ENCODE results near the gene SETD5.

SETD5 gene

GRCh38 chr3:9402410-9403228, 5.2 kb downstream of the SETD5 start:
- peak overlapping the region; percentile 98 for H3K9ac ChIP-seq (ENCODE audit: low read depth, low read length)
- H3K9me3 ChIP-seq (replicated peaks; ENCODE audit: low read length) = no peaks in the 10 kb centered on the region
- no peaks in the 10 kb centered on the region for H3K36me3 ChIP-seq (ENCODE audit: insufficient read depth, low read length)
- no peaks in the 10 kb centered on the region for H3K27me3 ChIP-seq (ENCODE audit: control insufficient read depth, insufficient read depth, low read length)
- H3K4me2 ChIP-seq (ENCODE audit: low read length) = peak overlapping the region; percentile 86
- peak overlapping the region; percentile 45 for H3K4me3 ChIP-seq (ENCODE audit: low read length)
- peaks cover 53% of the 10 kb centered on the region for H3K4me1 ChIP-seq (ENCODE audit: control insufficient read depth, insufficient read depth, low read length)

- H3K4me3 ChIP-seq (ENCODE audit: low read length) = no peak overlapping the region
- H3K9me3 ChIP-seq (replicated peaks; ENCODE audit: low read length) = no peaks in the 10 kb centered on the region
- H3K9ac ChIP-seq (ENCODE audit: low read depth, low read length) = no peak overlapping the region
- H3K4me2 ChIP-seq (ENCODE audit: low read length) = peak overlapping the region; percentile 86
- no peaks in the 10 kb centered on the region for H3K36me3 ChIP-seq (ENCODE audit: insufficient read depth, low read length)
- peaks cover 53% of the 10 kb centered on the region for H3K4me1 ChIP-seq (ENCODE audit: control insufficient read depth, insufficient read depth, low read length)
- no peaks in the 10 kb centered on the region for H3K27me3 ChIP-seq (ENCODE audit: control insufficient read depth, insufficient read depth, low read length)
Observed at GRCh38 chr3:9403463-9403862, 6.0 kb downstream of the SETD5 start.

GRCh38 chr3:9404680-9405079, 7.3 kb downstream of the SETD5 start:
- H3K4me2 ChIP-seq (ENCODE audit: low read length) = peak overlapping the region; percentile 13
- H3K4me1 ChIP-seq (ENCODE audit: control insufficient read depth, insufficient read depth, low read length) = peaks cover 60% of the 10 kb centered on the region
- H3K9ac ChIP-seq (ENCODE audit: low read depth, low read length) = no peak overlapping the region
- peaks cover under 1% of the 10 kb centered on the region for H3K9me3 ChIP-seq (replicated peaks; ENCODE audit: low read length)
- no peaks in the 10 kb centered on the region for H3K27me3 ChIP-seq (ENCODE audit: control insufficient read depth, insufficient read depth, low read length)
- H3K4me3 ChIP-seq (ENCODE audit: low read length) = no peak overlapping the region
- peaks cover 5% of the 10 kb centered on the region for H3K36me3 ChIP-seq (ENCODE audit: insufficient read depth, low read length)

- H3K36me3 ChIP-seq (ENCODE audit: insufficient read depth, low read length) = peaks cover 9% of the 10 kb centered on the region
- H3K4me1 ChIP-seq (ENCODE audit: control insufficient read depth, insufficient read depth, low read length) = peaks cover 57% of the 10 kb centered on the region
- no peaks in the 10 kb centered on the region for H3K27me3 ChIP-seq (ENCODE audit: control insufficient read depth, insufficient read depth, low read length)
- no peak overlapping the region for H3K4me3 ChIP-seq (ENCODE audit: low read length)
- peaks cover 4% of the 10 kb centered on the region for H3K9me3 ChIP-seq (replicated peaks; ENCODE audit: low read length)
- H3K9ac ChIP-seq (ENCODE audit: low read depth, low read length) = no peak overlapping the region
- peak overlapping the region; percentile 42 for H3K4me2 ChIP-seq (ENCODE audit: low read length)
Observed at GRCh38 chr3:9405756-9406155, 8.3 kb downstream of the SETD5 start.

DNA sequence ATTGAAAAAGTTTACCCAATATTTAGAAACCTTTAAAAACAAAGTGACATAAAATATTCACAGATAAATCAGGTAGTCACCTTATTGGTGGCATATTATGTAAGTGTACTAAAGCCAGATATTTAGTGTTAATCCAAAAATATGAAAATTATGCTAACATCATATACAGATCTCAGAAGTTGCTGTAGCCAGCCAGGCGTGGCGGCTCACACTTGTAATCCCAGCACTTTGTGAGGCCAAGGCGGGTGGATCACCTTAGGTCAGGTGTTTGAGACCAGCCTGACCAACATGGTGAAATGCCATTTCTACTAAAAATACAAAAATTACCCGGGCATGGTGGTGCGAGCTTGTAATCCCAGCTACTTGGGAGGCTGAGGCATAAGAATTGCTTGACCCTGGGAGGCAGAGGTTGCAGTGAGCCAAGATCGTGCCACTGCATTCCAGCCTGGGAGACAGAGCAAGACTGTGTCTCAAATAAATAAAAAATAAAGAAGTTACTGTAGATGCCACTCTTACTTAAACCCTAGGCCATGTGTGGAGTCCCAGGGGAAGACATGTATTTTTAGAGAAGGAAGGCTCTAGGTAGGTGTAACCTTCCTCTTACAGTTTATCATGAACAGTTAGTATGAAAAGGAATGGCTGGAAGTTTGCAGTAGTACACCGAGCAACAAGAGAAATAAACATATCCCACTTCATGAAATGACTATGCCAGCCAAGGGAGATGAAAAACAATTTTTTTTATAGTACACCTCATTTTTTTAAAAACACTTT, 9.6 kb downstream of the SETD5 start:
- Histone ChIP-seq H3K36me3 (ENCODE audit: insufficient read depth, low read length) (peaks cover 9% of the 10 kb centered on the region), H3K9me3 (replicated peaks; ENCODE audit: low read length) (peaks cover 4% of the 10 kb centered on the region), H3K4me3 (ENCODE audit: low read length) (no peak overlapping the region), H3K9ac (ENCODE audit: low read depth, low read length) (no peak overlapping the region), H3K4me2 (ENCODE audit: low read length) (no peak overlapping the region), H3K27me3 (ENCODE audit: control insufficient read depth, insufficient read depth, low read length) (no peaks in the 10 kb centered on the region), H3K4me1 (ENCODE audit: control insufficient read depth, insufficient read depth, low read length) (peaks cover 44% of the 10 kb centered on the region)

DNA sequence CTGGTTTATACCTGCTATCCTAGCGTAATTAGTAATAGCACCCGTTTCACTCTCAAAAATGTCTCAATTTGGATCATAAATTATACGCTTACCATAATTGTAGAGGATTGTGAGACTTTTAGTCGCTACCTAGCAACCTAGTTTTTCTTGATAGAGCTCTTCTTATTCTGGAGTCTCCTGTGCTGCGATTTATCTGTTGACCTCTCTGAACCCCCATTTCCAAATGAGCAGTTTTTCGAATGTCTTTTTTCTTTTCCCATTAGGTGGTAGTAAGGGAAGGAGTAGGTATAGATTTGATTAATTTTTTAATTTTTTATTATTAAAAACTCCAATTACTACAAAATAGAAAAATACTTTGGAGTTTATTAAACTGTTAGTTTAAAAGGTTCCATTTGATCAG, 10.6 kb downstream of the SETD5 start:
- Histone ChIP-seq H3K36me3 (ENCODE audit: insufficient read depth, low read length) (peaks cover 9% of the 10 kb centered on the region), H3K9me3 (replicated peaks; ENCODE audit: low read length) (peaks cover 4% of the 10 kb centered on the region), H3K9ac (ENCODE audit: low read depth, low read length) (no peak overlapping the region), H3K4me2 (ENCODE audit: low read length) (no peak overlapping the region), H3K4me3 (ENCODE audit: low read length) (no peak overlapping the region), H3K4me1 (ENCODE audit: control insufficient read depth, insufficient read depth, low read length) (peaks cover 34% of the 10 kb centered on the region), H3K27me3 (ENCODE audit: control insufficient read depth, insufficient read depth, low read length) (no peaks in the 10 kb centered on the region)

DNA sequence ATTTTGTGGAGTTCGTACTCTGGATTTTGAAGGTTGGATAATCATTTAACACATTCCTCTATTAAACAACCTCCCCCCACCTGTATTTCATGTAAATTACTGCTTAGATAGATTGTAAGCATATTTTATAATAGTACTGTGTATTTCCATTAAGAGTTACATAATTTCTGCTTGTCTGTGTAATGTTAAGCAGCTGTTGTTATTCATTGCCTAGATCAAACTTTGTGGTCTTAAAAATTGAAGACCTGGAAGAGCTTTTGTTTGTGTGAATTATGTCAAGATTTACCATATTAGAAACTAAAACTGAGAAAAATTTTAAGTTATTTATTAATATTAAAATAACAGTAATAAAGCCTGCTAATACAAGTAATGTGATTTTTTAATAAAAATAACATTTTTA, 11.1 kb downstream of the SETD5 start:
- Histone ChIP-seq H3K36me3 (ENCODE audit: insufficient read depth, low read length) (peaks cover 9% of the 10 kb centered on the region), H3K4me3 (ENCODE audit: low read length) (no peak overlapping the region), H3K4me2 (ENCODE audit: low read length) (no peak overlapping the region), H3K27me3 (ENCODE audit: control insufficient read depth, insufficient read depth, low read length) (no peaks in the 10 kb centered on the region), H3K9ac (ENCODE audit: low read depth, low read length) (no peak overlapping the region), H3K4me1 (ENCODE audit: control insufficient read depth, insufficient read depth, low read length) (peaks cover 29% of the 10 kb centered on the region), H3K9me3 (replicated peaks; ENCODE audit: low read length) (peaks cover 4% of the 10 kb centered on the region)

GRCh38 chr3:9409981-9410854, 12.8 kb downstream of the SETD5 start:
- Histone ChIP-seq H3K36me3 (ENCODE audit: insufficient read depth, low read length) (peaks cover 9% of the 10 kb centered on the region), H3K4me3 (ENCODE audit: low read length) (no peak overlapping the region), H3K9ac (ENCODE audit: low read depth, low read length) (no peak overlapping the region), H3K4me2 (ENCODE audit: low read length) (no peak overlapping the region), H3K27me3 (ENCODE audit: control insufficient read depth, insufficient read depth, low read length) (no peaks in the 10 kb centered on the region), H3K4me1 (ENCODE audit: control insufficient read depth, insufficient read depth, low read length) (peaks cover 15% of the 10 kb centered on the region), H3K9me3 (replicated peaks; ENCODE audit: low read length) (peaks cover 4% of the 10 kb centered on the region)

DNA sequence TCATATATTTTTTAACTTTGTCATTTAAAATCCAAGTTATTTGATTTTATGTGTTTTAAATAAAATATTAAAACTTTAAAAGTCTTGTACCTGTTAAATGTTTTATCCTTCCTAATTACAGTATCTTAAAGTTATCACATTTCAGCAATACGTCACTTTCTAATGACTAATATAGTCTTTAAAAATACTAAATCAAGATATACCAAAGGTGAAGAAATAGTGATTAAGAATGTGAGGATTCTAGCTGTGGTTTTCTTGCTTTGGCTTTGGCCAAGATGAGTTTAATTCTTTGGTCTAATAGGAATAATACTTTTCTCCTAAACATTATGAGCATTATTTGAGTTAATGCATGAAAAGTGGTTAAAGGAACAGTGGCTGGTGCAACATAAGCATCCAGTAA, 13.9 kb downstream of the SETD5 start:
- Histone ChIP-seq H3K4me3 (ENCODE audit: low read length) (no peak overlapping the region), H3K4me2 (ENCODE audit: low read length) (no peak overlapping the region), H3K4me1 (ENCODE audit: control insufficient read depth, insufficient read depth, low read length) (peaks cover 15% of the 10 kb centered on the region), H3K9ac (ENCODE audit: low read depth, low read length) (no peak overlapping the region), H3K9me3 (replicated peaks; ENCODE audit: low read length) (peaks cover 4% of the 10 kb centered on the region), H3K27me3 (ENCODE audit: control insufficient read depth, insufficient read depth, low read length) (no peaks in the 10 kb centered on the region), H3K36me3 (ENCODE audit: insufficient read depth, low read length) (peaks cover 9% of the 10 kb centered on the region)

- peaks cover 19% of the 10 kb centered on the region for H3K4me1 ChIP-seq (ENCODE audit: control insufficient read depth, insufficient read depth, low read length)
- H3K4me2 ChIP-seq (ENCODE audit: low read length) = no peak overlapping the region
Observed at GRCh38 chr3:9412293-9412692, 14.9 kb downstream of the SETD5 start.

GRCh38 chr3:9414826-9415225, 17.4 kb downstream of the SETD5 start:
- Histone ChIP-seq H3K4me2 (ENCODE audit: low read length) (no peak overlapping the region), H3K27me3 (ENCODE audit: control insufficient read depth, insufficient read depth, low read length) (no peaks in the 10 kb centered on the region), H3K9ac (ENCODE audit: low read depth, low read length) (no peak overlapping the region), H3K4me3 (ENCODE audit: low read length) (no peak overlapping the region), H3K9me3 (replicated peaks; ENCODE audit: low read length) (peaks cover 2% of the 10 kb centered on the region), H3K36me3 (ENCODE audit: insufficient read depth, low read length) (peaks cover 3% of the 10 kb centered on the region), H3K4me1 (ENCODE audit: control insufficient read depth, insufficient read depth, low read length) (peaks cover 12% of the 10 kb centered on the region)

More at GRCh38 chr3:9412293-9412692, 14.9 kb downstream of the SETD5 start:
- Histone ChIP-seq H3K27me3 (ENCODE audit: control insufficient read depth, insufficient read depth, low read length) (no peaks in the 10 kb centered on the region), H3K9ac (ENCODE audit: low read depth, low read length) (no peak overlapping the region), H3K9me3 (replicated peaks; ENCODE audit: low read length) (peaks cover 4% of the 10 kb centered on the region), H3K4me3 (ENCODE audit: low read length) (no peak overlapping the region), H3K36me3 (ENCODE audit: insufficient read depth, low read length) (peaks cover 9% of the 10 kb centered on the region)
